ENCODE data around the gene RNF4. TPM values are rescaled to one million over a fixed set of nuclear protein-coding genes. Genes with fewer than 3 reads are reported as not detected.

The RNF4 gene
- total RNA-seq, 1 experiment from 2014 or later, result 45.6 TPM

GRCh38 chr4:2489081-2489805, 20.3 kb downstream of the RNF4 start:
- Mint-ChIP-seq H3K4me3 (ENCODE audit: low read depth, unreplicated experiment) (no peak overlapping the region), H3K36me3 (ENCODE audit: insufficient read depth, unreplicated experiment) (peaks cover 25% of the 10 kb centered on the region), H3K27ac (ENCODE audit: unreplicated experiment) (no peak overlapping the region), H3K4me1 (ENCODE audit: low read depth, unreplicated experiment) (peaks cover 13% of the 10 kb centered on the region), H3K9me3 (ENCODE audit: low read depth, unreplicated experiment) (no peaks in the 10 kb centered on the region), H3K27me3 (ENCODE audit: unreplicated experiment) (no peaks in the 10 kb centered on the region)
- DNase-seq, result no peak
- TF ChIP-seq, protein P1, sequence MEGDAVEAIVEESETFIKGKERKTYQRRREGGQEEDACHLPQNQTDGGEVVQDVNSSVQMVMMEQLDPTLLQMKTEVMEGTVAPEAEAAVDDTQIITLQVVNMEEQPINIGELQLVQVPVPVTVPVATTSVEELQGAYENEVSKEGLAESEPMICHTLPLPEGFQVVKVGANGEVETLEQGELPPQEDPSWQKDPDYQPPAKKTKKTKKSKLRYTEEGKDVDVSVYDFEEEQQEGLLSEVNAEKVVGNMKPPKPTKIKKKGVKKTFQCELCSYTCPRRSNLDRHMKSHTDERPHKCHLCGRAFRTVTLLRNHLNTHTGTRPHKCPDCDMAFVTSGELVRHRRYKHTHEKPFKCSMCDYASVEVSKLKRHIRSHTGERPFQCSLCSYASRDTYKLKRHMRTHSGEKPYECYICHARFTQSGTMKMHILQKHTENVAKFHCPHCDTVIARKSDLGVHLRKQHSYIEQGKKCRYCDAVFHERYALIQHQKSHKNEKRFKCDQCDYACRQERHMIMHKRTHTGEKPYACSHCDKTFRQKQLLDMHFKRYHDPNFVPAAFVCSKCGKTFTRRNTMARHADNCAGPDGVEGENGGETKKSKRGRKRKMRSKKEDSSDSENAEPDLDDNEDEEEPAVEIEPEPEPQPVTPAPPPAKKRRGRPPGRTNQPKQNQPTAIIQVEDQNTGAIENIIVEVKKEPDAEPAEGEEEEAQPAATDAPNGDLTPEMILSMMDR (IDR thresholded peaks at IDR 0.05; ENCODE audit: unreplicated experiment), result no peak
- CTCF ChIA-PET, result no interaction called here
- intact Hi-C loops (cut with micrococcal nuclease; ENCODE audit: unreplicated experiment), result no loop called here
- BruUV-seq (replicated peaks), result no TSS peak

DNA sequence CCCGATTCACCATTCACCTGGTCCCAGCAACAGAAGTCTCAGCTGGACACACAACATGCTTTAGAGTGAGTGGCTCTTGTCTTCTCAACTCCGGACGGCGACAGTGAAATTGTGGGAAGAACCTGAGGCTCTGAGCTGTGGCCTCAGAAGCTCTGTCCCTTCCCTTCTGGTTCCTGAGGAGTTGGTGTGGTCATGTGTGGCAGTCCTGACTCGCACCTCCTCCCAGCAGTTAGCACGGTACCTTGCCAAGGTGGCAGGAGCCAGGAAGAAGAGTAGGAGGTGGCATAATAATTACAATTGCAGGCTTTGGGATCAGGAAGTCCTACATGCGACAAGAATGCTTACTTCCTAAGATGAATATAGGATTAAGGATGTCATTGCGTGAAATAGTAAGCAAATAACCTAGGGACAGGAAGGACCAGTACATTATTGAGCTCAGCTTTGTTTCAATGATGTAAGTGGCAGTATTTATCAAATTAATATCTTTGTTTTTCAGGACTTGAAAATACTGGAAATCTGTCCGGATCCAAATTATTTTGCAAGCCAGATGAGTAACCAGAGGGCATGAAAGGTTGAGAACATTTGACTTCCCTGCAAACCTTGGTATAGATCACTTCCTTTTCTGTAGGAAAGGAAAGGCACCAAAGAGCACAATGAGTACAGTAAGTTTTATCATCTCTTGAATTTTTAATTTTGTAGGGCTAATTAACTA, 21.1 kb downstream of the RNF4 start:
- Mint-ChIP-seq H3K4me3 (ENCODE audit: low read depth, unreplicated experiment) (no peak overlapping the region), H3K9me3 (ENCODE audit: low read depth, unreplicated experiment) (no peaks in the 10 kb centered on the region), H3K36me3 (ENCODE audit: insufficient read depth, unreplicated experiment) (peaks cover 25% of the 10 kb centered on the region), H3K27me3 (ENCODE audit: unreplicated experiment) (no peaks in the 10 kb centered on the region), H3K27ac (ENCODE audit: unreplicated experiment) (peak overlapping the region; percentile 50), H3K4me1 (ENCODE audit: low read depth, unreplicated experiment) (peaks cover 7% of the 10 kb centered on the region)
- CTCF ChIA-PET, result no interaction called here
- TF ChIP-seq, protein P1 (IDR thresholded peaks at IDR 0.05; ENCODE audit: unreplicated experiment), result no peak
- intact Hi-C loops (cut with micrococcal nuclease; ENCODE audit: unreplicated experiment), result no loop called here
- BruUV-seq (replicated peaks), result no TSS peak
- no peak for DNase-seq

- CTCF ChIA-PET, result no interaction called here
- no peaks in the 10 kb centered on the region for H3K27me3 Mint-ChIP-seq (ENCODE audit: unreplicated experiment)
- intact Hi-C loops (cut with micrococcal nuclease; ENCODE audit: unreplicated experiment), result no loop called here
- TF ChIP-seq, protein P1 (IDR thresholded peaks at IDR 0.05; ENCODE audit: unreplicated experiment), result no peak
- no TSS peak for BruUV-seq (replicated peaks)
- H3K36me3 Mint-ChIP-seq (ENCODE audit: insufficient read depth, unreplicated experiment), result peaks cover 28% of the 10 kb centered on the region
- no peak for DNase-seq
- H3K4me1 Mint-ChIP-seq (ENCODE audit: low read depth, unreplicated experiment), result no peaks in the 10 kb centered on the region
- H3K4me3 Mint-ChIP-seq (ENCODE audit: low read depth, unreplicated experiment), result no peak overlapping the region
- H3K27ac Mint-ChIP-seq (ENCODE audit: unreplicated experiment), result no peak overlapping the region
- no peaks in the 10 kb centered on the region for H3K9me3 Mint-ChIP-seq (ENCODE audit: low read depth, unreplicated experiment)
These were observed 24.1 kb downstream of the RNF4 start for GRCh38 chr4:2492970-2493369.

GRCh38 chr4:2494992-2495391, 26.1 kb downstream of the RNF4 start:
- TF ChIP-seq, protein P1 (IDR thresholded peaks at IDR 0.05; ENCODE audit: unreplicated experiment), result no peak
- CTCF ChIA-PET, result no interaction called here
- H3K27me3 Mint-ChIP-seq (ENCODE audit: unreplicated experiment), result no peaks in the 10 kb centered on the region
- no peaks in the 10 kb centered on the region for H3K4me1 Mint-ChIP-seq (ENCODE audit: low read depth, unreplicated experiment)
- DNase-seq, result no peak
- H3K27ac Mint-ChIP-seq (ENCODE audit: unreplicated experiment), result no peak overlapping the region
- no peaks in the 10 kb centered on the region for H3K9me3 Mint-ChIP-seq (ENCODE audit: low read depth, unreplicated experiment)
- BruUV-seq (replicated peaks), result no TSS peak
- H3K36me3 Mint-ChIP-seq (ENCODE audit: insufficient read depth, unreplicated experiment), result peaks cover 33% of the 10 kb centered on the region
- no peak overlapping the region for H3K4me3 Mint-ChIP-seq (ENCODE audit: low read depth, unreplicated experiment)
- intact Hi-C loops (cut with micrococcal nuclease; ENCODE audit: unreplicated experiment), result no loop called here
